K562 (cell line): ENCODE results near the gene MUC5AC. TPM values are rescaled to one million over a fixed set of nuclear protein-coding genes. Genes with fewer than 3 reads are reported as not detected.
A peak's percentile ranks its signal among the peaks of the same experiment; 100 is the strongest.

Experiments
- ATAC-seq: fragments of 200-7000 bp; cut with Tn5 transposase; 3 replicates; pipeline ENCODE4 v1.9.1; 2020; ENCODE audit warnings: moderate library complexity
- BruUV-seq: library from RNA; stranded (reverse); fragments of 400-500 nt; replicated peaks from 2 replicates; lab custom pipeline; 2021; lab: Mats Ljungman, UMichigan
- CTCF ChIA-PET: fragments of 300-600 bp; formaldehyde crosslinking; extraction: SDS; loops from one replicate; lab custom pipeline; 2021; ENCODE audit warnings: low intra/inter-chr PET ratio; lab: Yijun Ruan, JAX
- POLR2A ChIA-PET: fragments of 300-600, 350-650 bp; sonication (Branson Sonifier 250); formaldehyde crosslinking; extraction: SDS; loops from one replicate; lab custom pipeline; 2021; ENCODE audit warnings: antibody characterized with exemption, inconsistent platforms; lab: Yijun Ruan, JAX
- DNase-seq, 4 experiments: peaks; one replicate each; pipeline versions ENCODE4 v3.0.0 to v3.0.0-alpha.2; 2011 to 2018; ENCODE audit warnings: low spot score in 3 of 4, mixed read lengths in 3 of 4; ENCODE audit errors: extremely low read depth in 1 of 4
- FAIRE-seq: peaks from 2 replicates; lab custom pipeline; 2011; peaks lifted over from hg19 to GRCh38; lab: Jason Lieb, UNC
- H2AFZ ChIP-seq: 2 replicates; pipeline ENCODE4 v1.6.0; 2011; ENCODE audit warnings: low read depth, low read length, control low read depth, inconsistent platforms
- H3K27ac ChIP-seq: fragments of 200-600 bp; 3 replicates; pipeline ENCODE4 v1.8.0; 2011; ENCODE audit warnings: low read depth, mild to moderate bottlenecking, control low read depth, inconsistent platforms, low read length, moderate library complexity, mixed read lengths; ENCODE audit errors: extremely low read depth
- H3K27me3 ChIP-seq, 2 experiments: fragments of 300-600 bp in 1 of 2; 2 replicates in 1 of 2; 3 replicates in 1 of 2; pipeline versions ENCODE4 v1.6.0 to v1.8.0; 2011; ENCODE audit warnings: inconsistent platforms in 2 of 2, low read length in 2 of 2, mild to moderate bottlenecking in 1 of 2, mixed read lengths in 1 of 2, moderate library complexity in 1 of 2; ENCODE audit not compliant: control insufficient read depth in 2 of 2, insufficient read depth in 2 of 2
- H3K36me3 ChIP-seq: fragments of 300-600 bp; 3 replicates; pipeline ENCODE4 v1.8.0; 2011; ENCODE audit warnings: mild to moderate bottlenecking, low read length, inconsistent platforms; ENCODE audit not compliant: control insufficient read depth, insufficient read depth
- H3K4me1 ChIP-seq, 2 experiments: fragments of 200-600 bp in 1 of 2; replicated peaks in 1 of 2; 2 replicates in 1 of 2; 3 replicates in 1 of 2; pipeline versions ENCODE4 v1.5.1 to v1.8.0; 2011; ENCODE audit warnings: inconsistent platforms in 2 of 2, low read length in 2 of 2, mild to moderate bottlenecking in 1 of 2, mixed read lengths in 1 of 2, moderate library complexity in 1 of 2; ENCODE audit not compliant: control insufficient read depth in 2 of 2, insufficient read depth in 2 of 2
- H3K4me2 ChIP-seq: 2 replicates; pipeline ENCODE4 v1.6.1; 2011; ENCODE audit warnings: low read length, control low read depth, inconsistent platforms, mixed read lengths; ENCODE audit not compliant: insufficient read depth
- H3K4me3 ChIP-seq: fragments of 200-600 bp; sonication (generic), shearing (Covaris generic); 2 replicates; pipeline ENCODE4 v1.5.1; 2016; ENCODE audit warnings: control low read depth, inconsistent platforms
- H3K79me2 ChIP-seq: fragments of 200-600 bp; 3 replicates; pipeline ENCODE4 v1.8.0; 2011; ENCODE audit warnings: low read length, inconsistent platforms; ENCODE audit not compliant: control insufficient read depth, insufficient read depth
- H3K9ac ChIP-seq, 2 experiments: 2 replicates each; pipeline versions ENCODE4 v1.6.0 to v1.6.1; 2011; ENCODE audit warnings: low read depth in 2 of 2, low read length in 2 of 2, control low read depth in 1 of 2, inconsistent platforms in 1 of 2, mild to moderate bottlenecking in 1 of 2, mixed read lengths in 1 of 2; ENCODE audit not compliant: insufficient read depth in 1 of 2
- H3K9me1 ChIP-seq: one replicate; pipeline ENCODE4 v1.6.0; 2011; ENCODE audit warnings: inconsistent platforms, mild to moderate bottlenecking, low read length, moderate library complexity; ENCODE audit not compliant: control insufficient read depth, insufficient read depth
- H3K9me3 ChIP-seq: replicated peaks from 2 replicates; pipeline ENCODE4 v1.5.1; 2011; ENCODE audit warnings: low read depth, low read length, inconsistent platforms; ENCODE audit not compliant: control insufficient read depth, insufficient read depth
- H4K20me1 ChIP-seq: replicated peaks from 2 replicates; pipeline ENCODE4 v1.6.1; 2011; ENCODE audit warnings: low read length, inconsistent platforms, mixed read lengths; ENCODE audit not compliant: control insufficient read depth, insufficient read depth
- BHLHE40 ChIP-seq: IDR thresholded peaks from 2 replicates; pipeline ENCODE4 v1.6.1; 2011; ENCODE audit warnings: low read length, improper control_type of control experiment
- CREB1 ChIP-seq, 2 experiments: sonication (generic) in 1 of 2; formaldehyde crosslinking in 1 of 2; IDR thresholded peaks; 2 replicates each; pipeline versions ENCODE4 v1.6.1 to v1.8.0; 2012 to 2022; ENCODE audit warnings: inconsistent platforms in 1 of 2, mild to moderate bottlenecking in 1 of 2, missing genetic modification reagents in 1 of 2, moderate library complexity in 1 of 2
- CREM ChIP-seq: IDR thresholded peaks from 2 replicates; pipeline ENCODE4 v1.6.1; 2014; ENCODE audit warnings: antibody characterized with exemption, low read depth
- HES1 ChIP-seq: fragments of 450-650 bp; IDR thresholded peaks from 2 replicates; pipeline ENCODE4 v1.6.1; 2016; ENCODE audit warnings: low read depth, mild to moderate bottlenecking, moderate library complexity
- ZEB2 ChIP-seq: fragments of 450-650 bp; IDR thresholded peaks from 2 replicates; pipeline ENCODE4 v1.6.1; 2016
- WGBS: fragments of 100-300 bp; shearing (Covaris generic); methylation state at CpG from one replicate; pipeline ENCODE4 v1.1.6; 2016; ENCODE audit warnings: low coverage, mixed read lengths; ENCODE audit not compliant: insufficient coverage; ENCODE audit errors: missing lambda C conversion rate; 5-methylcytosine and 5-hydroxymethylcytosine counted together
- in situ Hi-C: fragments of 300-500 bp; cut with MboI; formaldehyde crosslinking; loops from 4 replicates; pipeline ENCODE4 v1.15.0; 2018; ENCODE audit warnings: inconsistent platforms, mixed read lengths
- intact Hi-C: fragments of 100-400 bp; cut with micrococcal nuclease; formaldehyde crosslinking; loops from 2 replicates; pipeline ENCODE4 v1.14.2; 2022
- polyA plus RNA-seq, 8 experiments: library from polyadenylated mRNA; depleted of rRNA in 4 of 8; stranded (reverse) in 5 of 8; unstranded in 3 of 8; fragments of >200 nt; fragmentation: Nextera tagmentation in 2 of 8; fragmentation: Illumina TruSeq in 1 of 8; extraction: Ambion mirVana in 2 of 8; extraction: Trizol in 1 of 8; gene quantifications; 2 replicates each; pipeline versions ENCODE4 v1.2.1 to v1.2.3, GENCODE V29; 2011 to 2014; ENCODE audit warnings: inconsistent platforms in 1 of 8, missing spikeins in 1 of 8
- total RNA-seq, 7 experiments: library from RNA; depleted of rRNA in 6 of 7; stranded (reverse); fragments of >200 nt in 6 of 7; fragmentation: Illumina TruSeq in 2 of 7; extraction: Trizol in 2 of 7; gene quantifications; 2 replicates each; pipeline versions ENCODE4 v1.2.1 to v1.2.3, GENCODE V29; 2011 to 2021; ENCODE audit warnings: low replicate concordance in 1 of 7
- TF ChIP-seq, protein P1 (sequence below): fragments of 250-450 bp; sonication (Bioruptor Pico); IDR thresholded peaks from 2 replicates; pipeline ENCODE4 v1.8.0; 2022; ENCODE audit warnings: inconsistent platforms, mild to moderate bottlenecking, moderate library complexity, borderline replicate concordance

MUC5AC gene
- total and polyA plus RNA-seq, 9 of the 15 experiments (the other 6 are each of a cell fraction or from before 2014, with no cell fraction given), result not detected

DNA sequence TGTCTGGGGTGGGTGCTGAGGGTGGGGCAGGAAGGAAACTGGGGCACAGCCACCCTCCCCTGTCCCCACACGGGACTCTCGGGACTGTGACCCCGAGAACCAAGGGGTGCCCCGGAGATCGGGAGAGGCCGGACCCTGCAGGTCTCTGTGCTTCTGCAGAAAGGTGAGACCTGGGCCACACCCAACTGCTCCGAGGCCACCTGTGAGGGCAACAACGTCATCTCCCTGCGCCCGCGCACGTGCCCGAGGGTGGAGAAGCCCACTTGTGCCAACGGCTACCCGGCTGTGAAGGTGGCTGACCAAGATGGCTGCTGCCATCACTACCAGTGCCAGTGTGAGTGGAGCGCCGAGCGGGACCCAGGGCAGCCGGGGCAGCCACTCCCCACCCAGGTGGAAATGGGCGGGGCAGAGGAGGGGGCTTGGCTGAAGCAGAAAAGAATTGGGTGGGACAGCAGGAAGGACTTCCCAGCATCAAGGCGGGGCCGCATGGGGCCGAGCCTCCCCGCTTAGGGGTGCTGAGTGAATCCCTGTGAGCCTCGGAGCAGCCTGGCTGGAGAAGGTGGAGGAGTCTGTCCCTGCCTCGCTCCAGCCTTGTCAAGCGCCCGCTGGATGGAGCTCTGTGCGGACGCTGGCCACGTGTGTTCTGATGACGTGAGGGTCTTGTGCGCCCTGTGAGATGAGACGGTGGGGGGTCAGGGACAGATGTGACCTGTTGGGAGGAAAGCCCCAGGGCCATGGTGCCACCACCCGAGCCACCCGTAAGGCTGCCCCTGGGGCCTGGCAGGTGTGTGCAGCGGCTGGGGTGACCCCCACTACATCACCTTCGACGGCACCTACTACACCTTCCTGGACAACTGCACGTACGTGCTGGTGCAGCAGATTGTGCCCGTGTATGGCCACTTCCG is 35.8 kb downstream of the MUC5AC start:
- TF ChIP-seq, protein P1, sequence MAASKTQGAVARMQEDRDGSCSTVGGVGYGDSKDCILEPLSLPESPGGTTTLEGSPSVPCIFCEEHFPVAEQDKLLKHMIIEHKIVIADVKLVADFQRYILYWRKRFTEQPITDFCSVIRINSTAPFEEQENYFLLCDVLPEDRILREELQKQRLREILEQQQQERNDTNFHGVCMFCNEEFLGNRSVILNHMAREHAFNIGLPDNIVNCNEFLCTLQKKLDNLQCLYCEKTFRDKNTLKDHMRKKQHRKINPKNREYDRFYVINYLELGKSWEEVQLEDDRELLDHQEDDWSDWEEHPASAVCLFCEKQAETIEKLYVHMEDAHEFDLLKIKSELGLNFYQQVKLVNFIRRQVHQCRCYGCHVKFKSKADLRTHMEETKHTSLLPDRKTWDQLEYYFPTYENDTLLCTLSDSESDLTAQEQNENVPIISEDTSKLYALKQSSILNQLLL (CRISPR knock-in tag), result no peak
- peak; percentile 64 for TF ChIP-seq CREM
- TF ChIP-seq CREB1 (IDR thresholded peaks at IDR 0.05), result no peak
- peak; percentile 25; the same call in 1 of the 2 replicates for TF ChIP-seq CREB1 (CRISPR knock-in tag; IDR thresholded peaks at IDR 0.05)
- TF ChIP-seq HES1, result no peak
- no peak for TF ChIP-seq ZEB2
- TF ChIP-seq BHLHE40, result peak; percentile 35; the same call in 1 of the 2 replicates
- TF ChIP-seq, all 486 proteins: peak for 3
- no peaks in the 10 kb centered on the region for H4K20me1 ChIP-seq
- in situ Hi-C loops, result no loop called here
- peaks cover 0 to 13% of the 10 kb centered on the region in 2 experiments; a peak in 3 of 5 replicates for H3K27me3 ChIP-seq
- no peak for ATAC-seq
- CTCF ChIA-PET, result no interaction called here
- no peak overlapping the region; the same call in 1 of the 2 replicates for H3K4me2 ChIP-seq
- H3K79me2 ChIP-seq, result no peaks in the 10 kb centered on the region
- H3K9me1 ChIP-seq, result no peaks in the 10 kb centered on the region
- no peaks in the 10 kb centered on the region for H3K9me3 ChIP-seq
- no peak for FAIRE-seq
- H3K9ac ChIP-seq, result no peak overlapping the region
- 23% methylated on average over 34 of the region's 43 CpGs for WGBS
- peaks cover 0 to 20% of the 10 kb centered on the region in 2 experiments; a peak in 1 of 5 replicates for H3K4me1 ChIP-seq
- H3K4me3 ChIP-seq, result no peak overlapping the region
- intact Hi-C loops, result no loop called here
- no TSS peak for BruUV-seq
- no peak overlapping the region for H3K27ac ChIP-seq
- H2AFZ ChIP-seq, result no peak overlapping the region
- POLR2A ChIA-PET, result interaction anchor here (0.7 kb wide), 1 partner anchor 360 kb away, joined by 3 read pairs; no protein-coding TSS in a partner anchor
- no peaks in the 10 kb centered on the region for H3K36me3 ChIP-seq
- no peak for DNase-seq
